GM19452 (cell line): ENCODE results near the gene OR5AU1.
"Not testable (repeated sequence)": the region's sequence is repeated elsewhere in the genome, so short reads cannot be mapped to it uniquely, and the experiment has no call there.

Experiments
- ATAC-seq: cut with Tn5 transposase; IDR thresholded peaks from one replicate; pipeline ENCODE4 v1.9.1; 2021; ENCODE audit not compliant: unreplicated experiment

Gene OR5AU1

GRCh38 chr14:21182166-21182565 is 26.3 kb upstream of the OR5AU1 start:
- no peak for ATAC-seq

GRCh38 chr14:21171128-21171527 is 15.3 kb upstream of the OR5AU1 start:
- ATAC-seq: no peak

GRCh38 chr14:21169573-21169972 is 13.7 kb upstream of the OR5AU1 start:
- no peak for ATAC-seq

GRCh38 chr14:21168055-21168454 is 12.2 kb upstream of the OR5AU1 start:
- no peak for ATAC-seq

GRCh38 chr14:21165670-21166069 is 9.8 kb upstream of the OR5AU1 start:
- not testable (repeated sequence) for ATAC-seq

- ATAC-seq: not testable (repeated sequence)
These were observed 9.2 kb upstream of the OR5AU1 start for GRCh38 chr14:21165002-21165605.

GRCh38 chr14:21163871-21164291 is 8.0 kb upstream of the OR5AU1 start:
- no peak for ATAC-seq

- ATAC-seq: no peak
These were observed 6.2 kb upstream of the OR5AU1 start for GRCh38 chr14:21162081-21162480.

GRCh38 chr14:21160061-21160610 is 4.3 kb upstream of the OR5AU1 start:
- no peak for ATAC-seq

GRCh38 chr14:21158175-21158574 is 2.3 kb upstream of the OR5AU1 start:
- ATAC-seq: not testable (repeated sequence)

GRCh38 chr14:21149641-21150367 is 6.1 kb downstream of the OR5AU1 start:
- no peak for ATAC-seq

GRCh38 chr14:21145437-21145836 is 10.4 kb downstream of the OR5AU1 start:
- no peak for ATAC-seq

GRCh38 chr14:21142357-21142756 is 13.5 kb downstream of the OR5AU1 start:
- no peak for ATAC-seq

GRCh38 chr14:21136024-21136423 is 19.8 kb downstream of the OR5AU1 start:
- no peak for ATAC-seq

- no peak for ATAC-seq
These were observed 22.0 kb downstream of the OR5AU1 start for GRCh38 chr14:21133901-21134300.

- no peak for ATAC-seq
These were observed 32.4 kb downstream of the OR5AU1 start for GRCh38 chr14:21123429-21123828.

- ATAC-seq: no peak
These were observed 34.7 kb downstream of the OR5AU1 start for GRCh38 chr14:21121122-21121521.

GRCh38 chr14:21120686-21121085 is 35.2 kb downstream of the OR5AU1 start:
- ATAC-seq: no peak

- ATAC-seq: no peak
These were observed 36.9 kb downstream of the OR5AU1 start for GRCh38 chr14:21118933-21119332.

GRCh38 chr14:21113369-21113768 is 42.5 kb downstream of the OR5AU1 start:
- no peak for ATAC-seq

- no peak for ATAC-seq
These were observed 43.6 kb downstream of the OR5AU1 start for GRCh38 chr14:21112255-21112654.

- ATAC-seq: no peak
These were observed 46.3 kb downstream of the OR5AU1 start for GRCh38 chr14:21109377-21110138.
